PC-9 (cell line): Measurements from ENCODE around the gene NBEA.

Experiments
- EZH2 ChIP-seq: fragments of 200-600 bp; sonication (generic); IDR thresholded peaks from 2 replicates; pipeline ENCODE4 v1.8.0; 2017; ENCODE audit warnings: antibody characterized with exemption, low read depth
- TF ChIP-seq, protein P1 (sequence below): fragments of 200-600 bp; sonication (generic); conservative IDR thresholded peaks from 2 replicates; pipeline ENCODE4 v1.6.1; 2017; ENCODE audit warnings: mixed run types, antibody characterized with exemption, mild to moderate bottlenecking, moderate library complexity

DNA sequence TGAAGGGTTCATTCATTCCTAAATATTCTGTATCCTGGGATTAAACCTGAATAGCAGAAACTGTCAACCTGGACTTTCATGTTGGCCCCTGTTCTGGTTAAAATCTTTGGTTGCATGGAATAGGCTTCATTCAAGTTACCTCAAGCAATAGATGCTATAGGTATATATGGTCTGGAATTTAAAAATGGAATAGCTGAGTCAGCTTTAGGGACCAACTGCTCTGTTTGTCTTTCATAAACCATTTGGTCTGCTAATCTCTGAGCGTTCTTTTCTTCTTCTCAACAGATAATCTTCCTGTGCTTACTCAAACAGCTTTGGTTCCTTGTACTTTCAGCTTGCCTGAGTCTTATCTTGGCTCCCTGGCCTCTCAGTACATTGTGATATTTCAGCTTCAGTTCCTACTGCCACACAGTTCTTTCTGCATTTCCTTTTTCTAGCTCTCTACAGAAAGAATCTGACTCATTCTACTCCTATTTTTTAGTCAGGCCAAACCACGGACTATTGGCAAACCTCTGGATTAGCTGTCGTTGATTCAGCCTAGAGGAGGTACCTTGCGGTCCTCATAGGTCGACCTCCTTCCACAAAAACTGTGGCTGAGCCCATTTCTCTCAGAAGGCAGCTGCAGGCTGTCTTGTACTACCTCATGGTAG lies 570.3 kb downstream of the NBEA start:
- TF ChIP-seq, protein P1, sequence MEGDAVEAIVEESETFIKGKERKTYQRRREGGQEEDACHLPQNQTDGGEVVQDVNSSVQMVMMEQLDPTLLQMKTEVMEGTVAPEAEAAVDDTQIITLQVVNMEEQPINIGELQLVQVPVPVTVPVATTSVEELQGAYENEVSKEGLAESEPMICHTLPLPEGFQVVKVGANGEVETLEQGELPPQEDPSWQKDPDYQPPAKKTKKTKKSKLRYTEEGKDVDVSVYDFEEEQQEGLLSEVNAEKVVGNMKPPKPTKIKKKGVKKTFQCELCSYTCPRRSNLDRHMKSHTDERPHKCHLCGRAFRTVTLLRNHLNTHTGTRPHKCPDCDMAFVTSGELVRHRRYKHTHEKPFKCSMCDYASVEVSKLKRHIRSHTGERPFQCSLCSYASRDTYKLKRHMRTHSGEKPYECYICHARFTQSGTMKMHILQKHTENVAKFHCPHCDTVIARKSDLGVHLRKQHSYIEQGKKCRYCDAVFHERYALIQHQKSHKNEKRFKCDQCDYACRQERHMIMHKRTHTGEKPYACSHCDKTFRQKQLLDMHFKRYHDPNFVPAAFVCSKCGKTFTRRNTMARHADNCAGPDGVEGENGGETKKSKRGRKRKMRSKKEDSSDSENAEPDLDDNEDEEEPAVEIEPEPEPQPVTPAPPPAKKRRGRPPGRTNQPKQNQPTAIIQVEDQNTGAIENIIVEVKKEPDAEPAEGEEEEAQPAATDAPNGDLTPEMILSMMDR, result no peak
- no peak for TF ChIP-seq EZH2
